GM21717 (cell line): ENCODE data around the gene NKAIN2.
A peak's percentile ranks its signal among the peaks of the same experiment; 100 is the strongest.
"Not testable (repeated sequence)": the region's sequence is repeated elsewhere in the genome, so short reads cannot be mapped to it uniquely, and the experiment has no call there.

Experiments used
- ATAC-seq: cut with Tn5 transposase; IDR thresholded peaks from one replicate; pipeline ENCODE4 v1.9.1; 2021; ENCODE audit warnings: mild to moderate bottlenecking, moderate library complexity; ENCODE audit not compliant: unreplicated experiment

Gene NKAIN2

GRCh38 chr6:123888771-123889513, 85.3 kb downstream of the NKAIN2 start:
- ATAC-seq, result no peak

- no peak for ATAC-seq
Measured at GRCh38 chr6:123895346-123895745, 91.7 kb downstream of the NKAIN2 start.

- no peak for ATAC-seq
Measured at GRCh38 chr6:123895806-123896205, 92.1 kb downstream of the NKAIN2 start.

- no peak for ATAC-seq
Measured at GRCh38 chr6:123896869-123897268, 93.2 kb downstream of the NKAIN2 start.

- no peak for ATAC-seq
Measured at GRCh38 chr6:123897965-123898364, 94.3 kb downstream of the NKAIN2 start.

GRCh38 chr6:123898665-123899064, 95.0 kb downstream of the NKAIN2 start:
- ATAC-seq, result no peak

GRCh38 chr6:123899745-123900144, 96.1 kb downstream of the NKAIN2 start:
- ATAC-seq, result no peak

GRCh38 chr6:123901436-123901835, 97.8 kb downstream of the NKAIN2 start:
- ATAC-seq, result no peak

- no peak for ATAC-seq
Measured at GRCh38 chr6:123902738-123903313, 99.2 kb downstream of the NKAIN2 start.

- ATAC-seq, result no peak
Measured at GRCh38 chr6:123904228-123904627, 100.6 kb downstream of the NKAIN2 start.

- ATAC-seq, result no peak
Measured at GRCh38 chr6:123908797-123909196, 105.1 kb downstream of the NKAIN2 start.

GRCh38 chr6:123909989-123910388, 106.3 kb downstream of the NKAIN2 start:
- ATAC-seq, result no peak

GRCh38 chr6:123913863-123914262, 110.2 kb downstream of the NKAIN2 start:
- no peak for ATAC-seq

GRCh38 chr6:123923379-123923778, 119.7 kb downstream of the NKAIN2 start:
- ATAC-seq, result not testable (repeated sequence)

- peak; percentile 88 for ATAC-seq
Measured at GRCh38 chr6:123925350-123925749, 121.7 kb downstream of the NKAIN2 start.

- ATAC-seq, result no peak
Measured at GRCh38 chr6:123925842-123926399, 122.3 kb downstream of the NKAIN2 start.

GRCh38 chr6:123928529-123928928, 124.9 kb downstream of the NKAIN2 start:
- ATAC-seq, result no peak

GRCh38 chr6:123931928-123932327, 128.3 kb downstream of the NKAIN2 start:
- no peak for ATAC-seq

GRCh38 chr6:123940551-123940950, 136.9 kb downstream of the NKAIN2 start:
- no peak for ATAC-seq

GRCh38 chr6:123941855-123942254, 138.2 kb downstream of the NKAIN2 start:
- no peak for ATAC-seq

- ATAC-seq, result no peak
Measured at GRCh38 chr6:123945386-123945785, 141.7 kb downstream of the NKAIN2 start.

GRCh38 chr6:123953920-123954319, 150.3 kb downstream of the NKAIN2 start:
- ATAC-seq, result no peak
